GM19467 (cell line): Measurements from ENCODE around the gene CCDC3.
"Not testable (repeated sequence)": the region's sequence is repeated elsewhere in the genome, so short reads cannot be mapped to it uniquely, and the experiment has no call there.

ENCODE experiments used
- ATAC-seq: cut with Tn5 transposase; IDR thresholded peaks from one replicate; pipeline ENCODE4 v1.9.1; 2021; ENCODE audit warnings: mild to moderate bottlenecking, moderate library complexity; ENCODE audit not compliant: unreplicated experiment

CCDC3 gene

GRCh38 chr10:13001887-13002212, 337 bp upstream of the CCDC3 start:
- no peak for ATAC-seq

GRCh38 chr10:13000431-13000830, 1.1 kb downstream of the CCDC3 start:
- no peak for ATAC-seq

- ATAC-seq, result no peak
Measured at GRCh38 chr10:12999849-13000248, 1.7 kb downstream of the CCDC3 start.

GRCh38 chr10:12995425-12995861, 6.1 kb downstream of the CCDC3 start:
- ATAC-seq, result no peak

- ATAC-seq, result no peak
Measured at GRCh38 chr10:12993595-12993994, 7.9 kb downstream of the CCDC3 start.

- ATAC-seq, result no peak
Measured at GRCh38 chr10:12985347-12985746, 16.2 kb downstream of the CCDC3 start.

- ATAC-seq, result no peak
Measured at GRCh38 chr10:12984165-12984747, 17.3 kb downstream of the CCDC3 start.

GRCh38 chr10:12983568-12983967, 17.9 kb downstream of the CCDC3 start:
- ATAC-seq, result not testable (repeated sequence)

GRCh38 chr10:12981570-12981969, 19.9 kb downstream of the CCDC3 start:
- no peak for ATAC-seq

GRCh38 chr10:12980713-12981306, 20.7 kb downstream of the CCDC3 start:
- ATAC-seq, result no peak

GRCh38 chr10:12980102-12980661, 21.3 kb downstream of the CCDC3 start:
- no peak for ATAC-seq

GRCh38 chr10:12978891-12979290, 22.6 kb downstream of the CCDC3 start:
- ATAC-seq, result no peak

- ATAC-seq, result no peak
Measured at GRCh38 chr10:12975906-12976305, 25.6 kb downstream of the CCDC3 start.

GRCh38 chr10:12975266-12975665, 26.2 kb downstream of the CCDC3 start:
- ATAC-seq, result no peak

- no peak for ATAC-seq
Measured at GRCh38 chr10:12974491-12975199, 26.9 kb downstream of the CCDC3 start.

GRCh38 chr10:12974078-12974477, 27.4 kb downstream of the CCDC3 start:
- no peak for ATAC-seq

GRCh38 chr10:12973149-12973718, 28.3 kb downstream of the CCDC3 start:
- ATAC-seq, result no peak

GRCh38 chr10:12972146-12972545, 29.4 kb downstream of the CCDC3 start:
- ATAC-seq, result no peak

- no peak for ATAC-seq
Measured at GRCh38 chr10:12971001-12971788, 30.3 kb downstream of the CCDC3 start.

GRCh38 chr10:12969951-12970350, 31.6 kb downstream of the CCDC3 start:
- ATAC-seq, result no peak

- ATAC-seq, result no peak
Measured at GRCh38 chr10:12966067-12966466, 35.4 kb downstream of the CCDC3 start.
